Naive thymus-derived CD4-positive, alpha-beta T cell (primary cell): ENCODE measurements around the gene NIM1K. TPM values are rescaled to one million over a fixed set of nuclear protein-coding genes. Genes with fewer than 3 reads are reported as not detected.
"Not testable (repeated sequence)": the region's sequence is repeated elsewhere in the genome, so short reads cannot be mapped to it uniquely, and the experiment has no call there.

ENCODE experiments used
- ATAC-seq: fragments of 150-1000 bp; cut with Tn5 transposase; 2 replicates; pipeline ENCODE4 v1.10.0; 2021; ENCODE audit warnings: mild to moderate bottlenecking, moderate library complexity
- CTCF ChIA-PET: fragments of 350-600 bp; sonication (Branson Sonifier 250); formaldehyde crosslinking; loops from one replicate; lab custom pipeline; 2021; ENCODE audit warnings: antibody characterized with exemption; lab: Charles Lee
- POLR2A ChIA-PET: fragments of 350-600 bp; sonication (Branson Sonifier 250); formaldehyde crosslinking; loops from one replicate; lab custom pipeline; 2021; ENCODE audit warnings: antibody characterized with exemption, inconsistent platforms; lab: Charles Lee
- DNase-seq, 9 donors: peaks; one replicate each; pipeline versions ENCODE4 v3.0.0 to v3.0.0-alpha.2; 2020 to 2022; ENCODE audit warnings: mixed read lengths in 1 of 9
- H3K27ac ChIP-seq: one replicate; pipeline ENCODE4 v1.7.0; 2013; ENCODE audit warnings: mild to moderate bottlenecking, low read depth, low read length, moderate library complexity
- H3K27me3 ChIP-seq, 2 donors: one replicate each; pipeline ENCODE4 v1.7.0; 2013; ENCODE audit warnings: low read length in 2 of 2, mild to moderate bottlenecking in 2 of 2, moderate library complexity in 2 of 2; ENCODE audit not compliant: control insufficient read depth in 2 of 2, insufficient read depth in 2 of 2
- H3K36me3 ChIP-seq, 3 experiments: 1 replicate in 2 of 3; 2 replicates in 1 of 3; pipeline ENCODE4 v1.7.0; 2013; ENCODE audit warnings: low read length in 3 of 3, mild to moderate bottlenecking in 3 of 3, moderate library complexity in 1 of 3; ENCODE audit not compliant: insufficient read depth in 3 of 3, control insufficient read depth in 2 of 3
- H3K4me1 ChIP-seq, 2 donors: one replicate each; pipeline ENCODE4 v1.7.0; 2013; ENCODE audit warnings: low read length in 2 of 2, mild to moderate bottlenecking in 2 of 2, moderate library complexity in 1 of 2; ENCODE audit not compliant: control insufficient read depth in 2 of 2, insufficient read depth in 2 of 2
- H3K4me3 ChIP-seq: 2 replicates; pipeline ENCODE4 v1.7.0; 2013; ENCODE audit warnings: mild to moderate bottlenecking, low read length
- H3K9me3 ChIP-seq, 3 experiments: 1 replicate in 2 of 3; 2 replicates in 1 of 3; pipeline ENCODE4 v1.7.0; 2013; ENCODE audit warnings: low read length in 3 of 3; ENCODE audit not compliant: control insufficient read depth in 2 of 3
- H3K27ac Mint-ChIP-seq, 9 donors: one replicate each; pipeline ENCODE4 v1.8.0; 2020 to 2022; ENCODE audit warnings: mixed read lengths in 9 of 9, mild to moderate bottlenecking in 8 of 9, moderate library complexity in 5 of 9, inconsistent platforms in 2 of 9
- H3K27me3 Mint-ChIP-seq, 5 donors: one replicate each; pipeline ENCODE4 v1.8.0; 2021 to 2022; ENCODE audit warnings: mixed read lengths in 5 of 5, mild to moderate bottlenecking in 1 of 5
- H3K36me3 Mint-ChIP-seq, 5 donors: one replicate each; pipeline ENCODE4 v1.8.0; 2020 to 2022; ENCODE audit warnings: mixed read lengths in 5 of 5, mild to moderate bottlenecking in 3 of 5, inconsistent platforms in 1 of 5
- H3K4me1 Mint-ChIP-seq, 7 donors: one replicate each; pipeline ENCODE4 v1.8.0; 2020 to 2022; ENCODE audit warnings: mixed read lengths in 7 of 7, mild to moderate bottlenecking in 3 of 7, inconsistent platforms in 1 of 7
- H3K4me3 Mint-ChIP-seq, 10 donors: one replicate each; pipeline ENCODE4 v1.8.0; 2020 to 2022; ENCODE audit warnings: mild to moderate bottlenecking in 10 of 10, mixed read lengths in 10 of 10, moderate library complexity in 6 of 10, inconsistent platforms in 2 of 10
- H3K9me3 Mint-ChIP-seq, 11 donors: one replicate each; pipeline ENCODE4 v1.8.0; 2020 to 2022; ENCODE audit warnings: mixed read lengths in 11 of 11, mild to moderate bottlenecking in 4 of 11, inconsistent platforms in 1 of 11, moderate library complexity in 1 of 11
- intact Hi-C, 2 donors: fragments of 100-400 bp; cut with micrococcal nuclease; formaldehyde crosslinking; loops; one replicate each; pipeline ENCODE4 v1.15.1; 2023
- polyA plus RNA-seq, 2 donors: library from polyadenylated mRNA; unstranded; fragments of 300-500 nt; fragmentation: Illumina TruSeq; gene quantifications; one replicate each; pipeline ENCODE4 v1.2.3, GENCODE V29; 2021
- total RNA-seq, 6 experiments: library from RNA in 5 of 6; stranded (reverse) in 5 of 6; gene quantifications; 1 replicate in 5 of 6; 2 replicates in 1 of 6; pipeline ENCODE4 v1.2.3 and lab custom pipeline; 2021 to 2026

NIM1K gene
- total and polyA plus RNA-seq, 7 experiments from 2014 or later: 0.18 to 0.97 (median 0.49) TPM

GRCh38 chr5:43301653-43302091, 109.6 kb downstream of the NIM1K start:
- POLR2A ChIA-PET: no interaction called here
- no peak overlapping the region for H3K4me3 Mint-ChIP-seq
- CTCF ChIA-PET: interaction anchor here (1.0 kb wide), 1 partner anchor 393 kb away, joined by 4 read pairs; no protein-coding TSS in a partner anchor

GRCh38 chr5:43302481-43302880, 110.5 kb downstream of the NIM1K start:
- POLR2A ChIA-PET: no interaction called here
- peaks cover 0 to 10% of the 10 kb centered on the region in 2 donors for H3K4me1 ChIP-seq
- H3K4me1 Mint-ChIP-seq: peaks cover 14 to 74% (median 36%) of the 10 kb centered on the region in 7 donors
- no peaks in the 10 kb centered on the region for H3K9me3 Mint-ChIP-seq
- CTCF ChIA-PET: interaction anchor here (0.7 to 1.0 kb wide), 2 partner anchors 153 to 394 kb away, joined by 3 to 4 read pairs; no protein-coding TSS in a partner anchor
- peaks cover 5 to 30% (median 27%) of the 10 kb centered on the region in 5 donors for H3K36me3 Mint-ChIP-seq
- intact Hi-C loops: no loop called here
- DNase-seq (no peak), ATAC-seq (no peak)
- H3K27ac Mint-ChIP-seq: peak overlapping the region in 2 of 9 donors; percentile 11 to 86
- no peak overlapping the region for H3K27ac ChIP-seq
- no peak overlapping the region for H3K4me3 Mint-ChIP-seq
- H3K4me3 ChIP-seq: no peak overlapping the region
- no peaks in the 10 kb centered on the region for H3K27me3 Mint-ChIP-seq
- no peaks in the 10 kb centered on the region for H3K9me3 ChIP-seq
- H3K27me3 ChIP-seq: no peaks in the 10 kb centered on the region
- peaks cover 0 to 10% (median 4%) of the 10 kb centered on the region in 3 experiments for H3K36me3 ChIP-seq

More at GRCh38 chr5:43301653-43302091, 109.6 kb downstream of the NIM1K start:
- Histone ChIP-seq H3K9me3 (no peaks in the 10 kb centered on the region), H3K27ac (no peak overlapping the region), H3K4me1 (peaks cover 0 to 10% of the 10 kb centered on the region in 2 donors), H3K27me3 (no peaks in the 10 kb centered on the region), H3K4me3 (no peak overlapping the region), H3K36me3 (peaks cover 4 to 18% (median 6%) of the 10 kb centered on the region in 3 experiments)
- ATAC-seq (no peak), DNase-seq (no peak)
- H3K27me3 Mint-ChIP-seq: no peaks in the 10 kb centered on the region
- peaks cover 7 to 34% (median 31%) of the 10 kb centered on the region in 5 donors for H3K36me3 Mint-ChIP-seq
- H3K9me3 Mint-ChIP-seq: no peaks in the 10 kb centered on the region
- intact Hi-C loops: no loop called here
- H3K27ac Mint-ChIP-seq: peak overlapping the region in 2 of 9 donors; percentile 11 to 86
- peaks cover 14 to 69% (median 35%) of the 10 kb centered on the region in 7 donors for H3K4me1 Mint-ChIP-seq

- peaks cover 5 to 27% (median 22%) of the 10 kb centered on the region in 5 donors for H3K36me3 Mint-ChIP-seq
- DNase-seq (no peak), ATAC-seq (no peak)
- H3K9me3 Mint-ChIP-seq: no peaks in the 10 kb centered on the region
- POLR2A ChIA-PET: interaction anchor here (1.7 kb wide), 1 partner anchor 10 kb away, joined by 9 read pairs; the partner anchor contains the start of gene HMGCS1
- H3K27me3 Mint-ChIP-seq: no peaks in the 10 kb centered on the region
- peaks cover 0 to 10% of the 10 kb centered on the region in 2 donors for H3K4me1 ChIP-seq
- no peak overlapping the region for H3K4me3 ChIP-seq
- H3K27me3 ChIP-seq: no peaks in the 10 kb centered on the region
- peak overlapping the region in 1 of 9 donors; percentile 86 for H3K27ac Mint-ChIP-seq
- intact Hi-C loops: no loop called here
- CTCF ChIA-PET: interaction anchor here (0.7 to 1.1 kb wide), 2 partner anchors 153 to 412 kb away, joined by 3 read pairs; no protein-coding TSS in a partner anchor
- H3K9me3 ChIP-seq: no peaks in the 10 kb centered on the region
- H3K27ac ChIP-seq: no peak overlapping the region
- peaks cover 0 to 5% (median 4%) of the 10 kb centered on the region in 3 experiments for H3K36me3 ChIP-seq
- peaks cover 14 to 76% (median 42%) of the 10 kb centered on the region in 7 donors for H3K4me1 Mint-ChIP-seq
- peak overlapping the region in 1 of 10 donors; percentile 12 for H3K4me3 Mint-ChIP-seq
Measured at GRCh38 chr5:43303242-43303641, 111.2 kb downstream of the NIM1K start.

GRCh38 chr5:43304525-43304924, 112.5 kb downstream of the NIM1K start:
- Mint-ChIP-seq H3K27ac (peak overlapping the region in 1 of 9 donors; percentile 86), H3K36me3 (peaks cover 5 to 26% (median 15%) of the 10 kb centered on the region in 5 donors), H3K27me3 (no peaks in the 10 kb centered on the region), H3K4me1 (peaks cover 21 to 82% (median 53%) of the 10 kb centered on the region in 7 donors), H3K4me3 (peak overlapping the region in 1 of 10 donors; percentile 68), H3K9me3 (no peaks in the 10 kb centered on the region)
- H3K9me3 ChIP-seq: no peaks in the 10 kb centered on the region
- ChIA-PET POLR2A (interaction anchor here (1.7 kb wide), 1 partner anchor 8 kb away, joined by 9 read pairs; the partner anchor contains the start of gene HMGCS1), CTCF (interaction anchor here (0.5 to 1.7 kb wide), 4 partner anchors 93 to 393 kb away, joined by 3 to 5 read pairs (median 4); no protein-coding TSS in a partner anchor)
- DNase-seq (no peak), ATAC-seq (no peak)
- no peak overlapping the region for H3K4me3 ChIP-seq
- H3K36me3 ChIP-seq: no peaks in the 10 kb centered on the region
- H3K27me3 ChIP-seq: no peaks in the 10 kb centered on the region
- no peak overlapping the region for H3K27ac ChIP-seq
- intact Hi-C loops: loop anchor here in 1 of 2 donors (1.0 to 2.0 kb wide), 5 partner anchors 9 to 354 kb away; partner anchors contain the start of genes HMGCS1 and ZNF131
- H3K4me1 ChIP-seq: peaks cover 0 to 10% of the 10 kb centered on the region in 2 donors

- peaks cover 21 to 82% (median 52%) of the 10 kb centered on the region in 7 donors for H3K4me1 Mint-ChIP-seq
- no peaks in the 10 kb centered on the region for H3K9me3 Mint-ChIP-seq
- peaks cover 0 to 10% of the 10 kb centered on the region in 2 donors for H3K4me1 ChIP-seq
- ChIA-PET POLR2A (interaction anchor here (1.6 kb wide), 2 partner anchors 178 to 184 kb away, joined by 4 to 7 read pairs; partner anchors contain the start of gene TMEM267), CTCF (interaction anchor here (0.5 to 1.8 kb wide), 8 partner anchors 136 to 397 kb away, joined by 3 to 6 read pairs (median 4); partner anchors contain the start of genes TMEM267 and ZNF131)
- H3K27me3 ChIP-seq: no peaks in the 10 kb centered on the region
- H3K36me3 Mint-ChIP-seq: peaks cover 5 to 28% (median 11%) of the 10 kb centered on the region in 5 donors
- H3K27ac ChIP-seq: no peak overlapping the region
- peak in 7 of 9 donors; percentile 24 to 64 (median 50) for DNase-seq
- peak; percentile 79 for ATAC-seq
- peak overlapping the region in 6 of 9 donors; percentile 4 to 86 (median 30) for H3K27ac Mint-ChIP-seq
- intact Hi-C loops: loop anchor here (1.0 to 2.0 kb wide), 7 partner anchors 79 to 394 kb away; partner anchors contain the start of gene ZNF131 (in 1 of the 2)
- peak overlapping the region in 1 of 10 donors; percentile 18 for H3K4me3 Mint-ChIP-seq
- H3K36me3 ChIP-seq: no peaks in the 10 kb centered on the region
- H3K9me3 ChIP-seq: no peaks in the 10 kb centered on the region
- no peaks in the 10 kb centered on the region for H3K27me3 Mint-ChIP-seq
- no peak overlapping the region for H3K4me3 ChIP-seq
Measured at GRCh38 chr5:43305948-43306565, 114.0 kb downstream of the NIM1K start.

GRCh38 chr5:43306954-43307353, 114.9 kb downstream of the NIM1K start:
- peaks cover 4 to 26% (median 8%) of the 10 kb centered on the region in 5 donors for H3K36me3 Mint-ChIP-seq
- not testable (repeated sequence) for H3K27me3 ChIP-seq, H3K4me3 ChIP-seq, H3K36me3 ChIP-seq, H3K9me3 ChIP-seq, H3K4me3 Mint-ChIP-seq, H3K9me3 Mint-ChIP-seq, ATAC-seq, H3K27me3 Mint-ChIP-seq, DNase-seq, H3K27ac ChIP-seq
- CTCF ChIA-PET: interaction anchor here (0.7 to 1.8 kb wide), 4 partner anchors 186 to 398 kb away, joined by 3 to 6 read pairs (median 4); partner anchors contain the start of gene ZNF131
- peaks cover 19 to 82% (median 51%) of the 10 kb centered on the region in 7 donors for H3K4me1 Mint-ChIP-seq
- POLR2A ChIA-PET: interaction anchor here (1.6 kb wide), 2 partner anchors 177 to 185 kb away, joined by 4 to 7 read pairs; partner anchors contain the start of gene TMEM267
- peak overlapping the region in 4 of 9 donors; percentile 20 to 72 (median 38) for H3K27ac Mint-ChIP-seq
- intact Hi-C loops: loop anchor here (1.0 to 2.0 kb wide), 4 partner anchors 80 to 395 kb away; no protein-coding TSS in a partner anchor
- peaks cover 4 to 13% of the 10 kb centered on the region in 2 donors for H3K4me1 ChIP-seq
